Skeletal muscle tissue (tissue), 4 donors: Measurements from ENCODE around the gene SMARCD1. TPM values are rescaled to one million over a fixed set of nuclear protein-coding genes. Genes with fewer than 3 reads are reported as not detected.

ENCODE experiments used
- H3K27ac ChIP-seq: one replicate; pipeline ENCODE4 v1.7.0; 2013; ENCODE audit warnings: mild to moderate bottlenecking, low read depth, low read length, inconsistent platforms
- H3K27me3 ChIP-seq, 3 donors: one replicate each; pipeline ENCODE4 v1.7.0; 2013; ENCODE audit warnings: low read length in 3 of 3; ENCODE audit not compliant: control insufficient read depth in 3 of 3, insufficient read depth in 3 of 3
- H3K36me3 ChIP-seq, 3 donors: one replicate each; pipeline ENCODE4 v1.7.0; 2013; ENCODE audit warnings: low read length in 3 of 3; ENCODE audit not compliant: control insufficient read depth in 3 of 3, insufficient read depth in 3 of 3
- H3K4me1 ChIP-seq, 3 donors: one replicate each; pipeline ENCODE4 v1.7.0; 2013; ENCODE audit warnings: low read length in 3 of 3, mild to moderate bottlenecking in 3 of 3; ENCODE audit not compliant: control insufficient read depth in 3 of 3, insufficient read depth in 3 of 3
- H3K4me3 ChIP-seq, 3 donors: one replicate each; pipeline ENCODE4 v1.7.0; 2013; ENCODE audit warnings: low read length in 3 of 3
- H3K9ac ChIP-seq, 3 donors: one replicate each; pipeline ENCODE4 v1.7.0; 2013; ENCODE audit warnings: low read length in 3 of 3, mild to moderate bottlenecking in 3 of 3, moderate library complexity in 2 of 3, low read depth in 1 of 3
- H3K9me3 ChIP-seq, 3 donors: one replicate each; pipeline ENCODE4 v1.7.0; 2013; ENCODE audit warnings: low read length in 3 of 3; ENCODE audit not compliant: control insufficient read depth in 3 of 3
- total RNA-seq: library from RNA; depleted of rRNA; stranded (reverse); fragments of >200 nt; gene quantifications from one replicate; pipeline ENCODE4 v1.2.3, GENCODE V29; 2014
- donor health status: Osteomylitis.

SMARCD1 gene
- total RNA-seq, result 19.3 TPM

- Histone ChIP-seq H3K27me3 (no peaks in the 10 kb centered on the region), H3K4me3 (peak within 1 kb of the TSS; percentile 81 to 97 (median 96))
These were observed at the start of gene SMARCD1 for GRCh38 chr12:50084775-50085614. Gene SMARCD1 (plus strand): TSS chr12:50085342. CDS start chr12:50085370, 28 bp downstream.

GRCh38 chr12:50038336-50038735, 46.8 kb upstream of the SMARCD1 start:
- Histone ChIP-seq H3K9ac (no peak overlapping the region), H3K27ac (no peak overlapping the region), H3K4me3 (no peak overlapping the region), H3K4me1 (no peaks in the 10 kb centered on the region), H3K9me3 (no peaks in the 10 kb centered on the region), H3K27me3 (peaks cover 0 to 7% (median 0%) of the 10 kb centered on the region in 3 donors), H3K36me3 (no peaks in the 10 kb centered on the region)

More at GRCh38 chr12:50084775-50085614, at the start of gene SMARCD1:
- Histone ChIP-seq H3K36me3 (peaks cover 16 to 30% (median 27%) of the 10 kb centered on the region in 3 donors), H3K27ac (peak within 1 kb of the TSS; percentile 78), H3K4me1 (peaks cover 9 to 19% (median 10%) of the 10 kb centered on the region in 3 donors), H3K9ac (peak within 1 kb of the TSS; percentile 83 to 91 (median 91)), H3K9me3 (no peaks in the 10 kb centered on the region)

GRCh38 chr12:50039151-50039835, 45.8 kb upstream of the SMARCD1 start:
- Histone ChIP-seq H3K9ac (peak overlapping the region in 1 of 3 donors; percentile 16), H3K4me3 (no peak overlapping the region), H3K9me3 (no peaks in the 10 kb centered on the region), H3K27me3 (peaks cover 0 to 7% (median 0%) of the 10 kb centered on the region in 3 donors), H3K27ac (no peak overlapping the region), H3K36me3 (no peaks in the 10 kb centered on the region), H3K4me1 (no peaks in the 10 kb centered on the region)

- no peaks in the 10 kb centered on the region for H3K9me3 ChIP-seq
- peaks cover 0 to 7% (median 0%) of the 10 kb centered on the region in 3 donors for H3K27me3 ChIP-seq
- H3K4me3 ChIP-seq, result no peak overlapping the region
- no peak overlapping the region for H3K9ac ChIP-seq
- no peaks in the 10 kb centered on the region for H3K36me3 ChIP-seq
- no peaks in the 10 kb centered on the region for H3K4me1 ChIP-seq
- no peak overlapping the region for H3K27ac ChIP-seq
These were observed 44.5 kb upstream of the SMARCD1 start for GRCh38 chr12:50040657-50041056.

- no peaks in the 10 kb centered on the region for H3K9me3 ChIP-seq
- H3K9ac ChIP-seq, result no peak overlapping the region
These were observed 43.9 kb upstream of the SMARCD1 start for GRCh38 chr12:50041062-50041860.

GRCh38 chr12:50041962-50042361, 43.2 kb upstream of the SMARCD1 start:
- Histone ChIP-seq H3K9me3 (no peaks in the 10 kb centered on the region), H3K9ac (no peak overlapping the region), H3K36me3 (no peaks in the 10 kb centered on the region), H3K27ac (no peak overlapping the region), H3K4me3 (no peak overlapping the region), H3K4me1 (no peaks in the 10 kb centered on the region), H3K27me3 (no peaks in the 10 kb centered on the region)

More at GRCh38 chr12:50041062-50041860, 43.9 kb upstream of the SMARCD1 start:
- Histone ChIP-seq H3K27me3 (peaks cover 0 to 3% (median 0%) of the 10 kb centered on the region in 3 donors), H3K36me3 (no peaks in the 10 kb centered on the region), H3K4me1 (no peaks in the 10 kb centered on the region), H3K4me3 (no peak overlapping the region), H3K27ac (no peak overlapping the region)

GRCh38 chr12:50042693-50043092, 42.4 kb upstream of the SMARCD1 start:
- Histone ChIP-seq H3K9me3 (no peaks in the 10 kb centered on the region), H3K27me3 (peaks cover 0 to 3% (median 0%) of the 10 kb centered on the region in 3 donors), H3K36me3 (no peaks in the 10 kb centered on the region), H3K4me3 (no peak overlapping the region), H3K4me1 (no peaks in the 10 kb centered on the region), H3K27ac (no peak overlapping the region), H3K9ac (no peak overlapping the region)

GRCh38 chr12:50043308-50043707, 41.8 kb upstream of the SMARCD1 start:
- peaks cover 0 to 3% (median 0%) of the 10 kb centered on the region in 3 donors for H3K27me3 ChIP-seq
- H3K9me3 ChIP-seq, result no peaks in the 10 kb centered on the region
- no peaks in the 10 kb centered on the region for H3K36me3 ChIP-seq
- H3K9ac ChIP-seq, result no peak overlapping the region
- no peak overlapping the region for H3K27ac ChIP-seq
- no peaks in the 10 kb centered on the region for H3K4me1 ChIP-seq
- H3K4me3 ChIP-seq, result no peak overlapping the region

- peaks cover 0 to 3% (median 0%) of the 10 kb centered on the region in 3 donors for H3K27me3 ChIP-seq
- no peaks in the 10 kb centered on the region for H3K36me3 ChIP-seq
- H3K9ac ChIP-seq, result no peak overlapping the region
- H3K27ac ChIP-seq, result no peak overlapping the region
- H3K9me3 ChIP-seq, result no peaks in the 10 kb centered on the region
- no peaks in the 10 kb centered on the region for H3K4me1 ChIP-seq
- no peak overlapping the region for H3K4me3 ChIP-seq
These were observed 41.3 kb upstream of the SMARCD1 start for GRCh38 chr12:50043854-50044253.
